Uterus (tissue), 4 donors: ENCODE measurements around the gene SH3BP2. TPM values are rescaled to one million over a fixed set of nuclear protein-coding genes. Genes with fewer than 3 reads are reported as not detected.
A peak's percentile ranks its signal among the peaks of the same experiment; 100 is the strongest.

Experiments used
- DNase-seq, 2 donors: peaks; one replicate each; pipeline ENCODE4 v3.0.0-alpha.2; 2019 to 2020
- H3K27ac ChIP-seq, 2 donors: fragments of 200-600 bp; sonication (generic); 1 replicate in 1 of 2; 2 replicates in 1 of 2; pipeline ENCODE4 v1.5.1; 2016 to 2018
- H3K27me3 ChIP-seq, 2 donors: fragments of 200-600 bp; sonication (generic); one replicate each; pipeline ENCODE4 v1.5.1; 2018 to 2019; ENCODE audit warnings: control low read depth in 1 of 2
- H3K36me3 ChIP-seq, 2 donors: fragments of 200-600 bp; sonication (generic); one replicate each; pipeline ENCODE4 v1.5.1; 2019; ENCODE audit warnings: control low read depth in 1 of 2
- H3K4me1 ChIP-seq, 2 donors: fragments of 200-600 bp; sonication (generic); one replicate each; pipeline ENCODE4 v1.5.1; 2018 to 2019; ENCODE audit warnings: control low read depth in 1 of 2
- H3K4me3 ChIP-seq, 2 donors: fragments of 200-600 bp; sonication (generic); 1 replicate in 1 of 2; 2 replicates in 1 of 2; pipeline ENCODE4 v1.5.1; 2018 to 2019; ENCODE audit warnings: mild to moderate bottlenecking in 1 of 2
- H3K9me3 ChIP-seq, 2 donors: fragments of 200-600 bp; sonication (generic); one replicate each; pipeline ENCODE4 v1.5.1; 2019; ENCODE audit warnings: control low read depth in 1 of 2
- POLR2A ChIP-seq, 2 donors: fragments of 450-650 bp; IDR thresholded peaks; one replicate each; pipeline ENCODE4 v1.6.1; 2016; ENCODE audit warnings: antibody characterized with exemption in 2 of 2, mild to moderate bottlenecking in 1 of 2, moderate library complexity in 1 of 2
- intact Hi-C: fragments of 100-400 bp; cut with DNase I; formaldehyde crosslinking; loops from one replicate; pipeline ENCODE4 v1.15.1; 2023; ENCODE audit warnings: low total_unique reads
- total RNA-seq, 4 donors: library from RNA; depleted of rRNA in 3 of 4; stranded (reverse); fragments of >200 nt in 3 of 4; gene quantifications; one replicate each; pipeline versions ENCODE4 v1.1.0 to v1.2.4, GENCODE V29; 2014 to 2023
- TF ChIP-seq, protein P1 (sequence below), 4 experiments: fragments of 200-600 bp in 2 of 4; fragments of 450-650 bp in 2 of 4; sonication (generic) in 2 of 4; IDR thresholded peaks; one replicate each; pipeline ENCODE4 v1.5.1; 2016 to 2019; ENCODE audit warnings: antibody characterized with exemption in 4 of 4, mild to moderate bottlenecking in 2 of 4, moderate library complexity in 1 of 4
- donor health status: DM: yes; HTN: yes; CAD: no.

SH3BP2 gene
- total RNA-seq, 4 donors from 2014 or later: 6.4 to 50.0 (median 29.3) TPM

DNA sequence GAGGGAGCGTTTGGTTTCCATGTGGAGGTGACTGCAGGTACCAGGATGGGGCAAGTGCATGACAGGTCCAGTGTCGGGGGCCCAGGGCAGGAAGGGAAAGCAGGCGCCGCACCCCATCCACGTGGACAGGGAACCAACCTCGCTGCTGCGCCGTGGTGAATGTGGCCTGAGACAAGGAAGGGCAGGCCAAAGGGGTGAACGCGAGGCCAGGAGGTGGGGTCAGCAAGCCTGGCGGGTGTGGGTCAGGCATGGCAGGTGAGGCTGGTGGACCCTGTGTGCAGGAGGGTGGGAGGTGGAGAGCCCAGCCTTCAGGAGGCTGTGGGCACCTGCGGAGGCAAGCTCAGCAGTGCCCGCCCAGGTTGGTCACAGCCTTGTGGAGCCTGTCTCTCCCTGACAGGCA lies 14.7 kb downstream of the SH3BP2 start:
- no peaks in the 10 kb centered on the region for H3K9me3 ChIP-seq
- intact Hi-C loops: no loop called here
- H3K36me3 ChIP-seq: no peaks in the 10 kb centered on the region
- H3K4me3 ChIP-seq: no peak overlapping the region
- no peak for DNase-seq
- TF ChIP-seq, protein P1, sequence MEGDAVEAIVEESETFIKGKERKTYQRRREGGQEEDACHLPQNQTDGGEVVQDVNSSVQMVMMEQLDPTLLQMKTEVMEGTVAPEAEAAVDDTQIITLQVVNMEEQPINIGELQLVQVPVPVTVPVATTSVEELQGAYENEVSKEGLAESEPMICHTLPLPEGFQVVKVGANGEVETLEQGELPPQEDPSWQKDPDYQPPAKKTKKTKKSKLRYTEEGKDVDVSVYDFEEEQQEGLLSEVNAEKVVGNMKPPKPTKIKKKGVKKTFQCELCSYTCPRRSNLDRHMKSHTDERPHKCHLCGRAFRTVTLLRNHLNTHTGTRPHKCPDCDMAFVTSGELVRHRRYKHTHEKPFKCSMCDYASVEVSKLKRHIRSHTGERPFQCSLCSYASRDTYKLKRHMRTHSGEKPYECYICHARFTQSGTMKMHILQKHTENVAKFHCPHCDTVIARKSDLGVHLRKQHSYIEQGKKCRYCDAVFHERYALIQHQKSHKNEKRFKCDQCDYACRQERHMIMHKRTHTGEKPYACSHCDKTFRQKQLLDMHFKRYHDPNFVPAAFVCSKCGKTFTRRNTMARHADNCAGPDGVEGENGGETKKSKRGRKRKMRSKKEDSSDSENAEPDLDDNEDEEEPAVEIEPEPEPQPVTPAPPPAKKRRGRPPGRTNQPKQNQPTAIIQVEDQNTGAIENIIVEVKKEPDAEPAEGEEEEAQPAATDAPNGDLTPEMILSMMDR (IDR thresholded peaks at IDR 0.05): no peak
- no peak for TF ChIP-seq POLR2A (IDR thresholded peaks at IDR 0.05)
- no peaks in the 10 kb centered on the region for H3K27me3 ChIP-seq
- H3K27ac ChIP-seq: no peak overlapping the region
- peaks cover 0 to 7% of the 10 kb centered on the region in 2 donors for H3K4me1 ChIP-seq

DNA sequence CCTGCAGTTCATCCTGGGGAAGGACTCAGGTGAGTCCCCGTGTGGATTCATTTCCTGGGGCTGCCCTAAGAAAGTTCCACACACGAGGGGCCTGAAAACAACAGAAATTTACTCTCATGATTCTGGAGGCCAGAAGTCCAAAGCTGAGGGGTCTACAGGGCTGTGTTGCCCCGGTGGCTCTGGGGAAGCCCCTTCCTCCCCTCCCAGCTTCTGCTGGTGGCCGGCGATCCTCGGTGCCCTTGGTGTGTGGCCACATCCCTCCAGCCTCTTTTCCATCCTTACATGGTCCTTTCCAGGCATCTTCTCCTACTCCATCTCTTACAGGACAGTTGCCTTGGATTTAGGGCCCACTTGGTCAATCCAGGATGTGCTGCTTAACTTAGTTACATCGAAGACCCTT lies 15.1 kb downstream of the SH3BP2 start:
- Histone ChIP-seq H3K4me3 (no peak overlapping the region), H3K9me3 (no peaks in the 10 kb centered on the region), H3K4me1 (peaks cover 0 to 7% of the 10 kb centered on the region in 2 donors), H3K27ac (no peak overlapping the region), H3K36me3 (no peaks in the 10 kb centered on the region), H3K27me3 (no peaks in the 10 kb centered on the region)
- no peak for DNase-seq
- intact Hi-C loops: no loop called here
- TF ChIP-seq, protein P1 (IDR thresholded peaks at IDR 0.05): no peak
- TF ChIP-seq POLR2A (IDR thresholded peaks at IDR 0.05): no peak

- no peak for DNase-seq
- no peak overlapping the region for H3K4me3 ChIP-seq
- no peak overlapping the region for H3K27ac ChIP-seq
Observed at GRCh38 chr4:2809610-2810180, 16.8 kb downstream of the SH3BP2 start.

DNA sequence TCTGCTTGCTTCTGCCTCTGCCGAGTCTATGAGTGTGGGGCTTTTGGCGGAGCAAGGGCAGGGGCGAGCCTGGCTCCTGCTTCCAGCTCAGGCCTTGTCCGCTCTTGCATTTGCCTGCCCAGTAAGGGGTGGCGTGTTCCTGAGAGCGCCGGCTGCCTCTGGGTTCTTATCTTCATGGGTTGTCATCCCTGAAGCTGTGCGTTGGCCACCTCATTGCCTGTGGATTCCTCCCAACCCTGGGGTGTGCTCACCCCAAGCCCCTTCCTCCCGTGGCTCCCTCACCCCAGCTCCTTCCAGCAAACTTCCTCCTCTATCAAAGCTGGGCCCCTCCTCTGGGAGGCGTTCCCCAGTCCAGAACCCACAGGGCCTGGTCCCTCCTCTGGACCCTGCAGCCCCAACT lies 17.5 kb downstream of the SH3BP2 start:
- Histone ChIP-seq H3K4me1 (peaks cover 0 to 7% of the 10 kb centered on the region in 2 donors), H3K4me3 (no peak overlapping the region)
- TF ChIP-seq, protein P1 (IDR thresholded peaks at IDR 0.05): no peak
- no peak for TF ChIP-seq POLR2A (IDR thresholded peaks at IDR 0.05)

More at GRCh38 chr4:2809610-2810180, 16.8 kb downstream of the SH3BP2 start:
- Histone ChIP-seq H3K27me3 (no peaks in the 10 kb centered on the region), H3K9me3 (no peaks in the 10 kb centered on the region), H3K36me3 (no peaks in the 10 kb centered on the region), H3K4me1 (peaks cover 0 to 7% of the 10 kb centered on the region in 2 donors)
- no peak for TF ChIP-seq POLR2A (IDR thresholded peaks at IDR 0.05)
- TF ChIP-seq, protein P1 (IDR thresholded peaks at IDR 0.05): no peak
- intact Hi-C loops: no loop called here

GRCh38 chr4:2811830-2812611 lies 19.1 kb downstream of the SH3BP2 start:
- H3K27ac ChIP-seq: peak overlapping the region; percentile 35 to 59
- TF ChIP-seq, protein P1 (IDR thresholded peaks at IDR 0.05): no peak
- no peak for TF ChIP-seq POLR2A (IDR thresholded peaks at IDR 0.05)
- DNase-seq: peak in 1 of 2 donors; percentile 52
- H3K4me1 ChIP-seq: peaks cover 0 to 3% of the 10 kb centered on the region in 2 donors
- no peaks in the 10 kb centered on the region for H3K9me3 ChIP-seq
- H3K27me3 ChIP-seq: no peaks in the 10 kb centered on the region
- intact Hi-C loops: no loop called here
- peak overlapping the region; percentile 22 to 26 for H3K4me3 ChIP-seq
- no peaks in the 10 kb centered on the region for H3K36me3 ChIP-seq

More for the DNA sequence above, 17.5 kb downstream of the SH3BP2 start:
- peak overlapping the region; percentile 20 to 35 for H3K27ac ChIP-seq
- intact Hi-C loops: no loop called here
- H3K9me3 ChIP-seq: no peaks in the 10 kb centered on the region
- no peaks in the 10 kb centered on the region for H3K36me3 ChIP-seq
- DNase-seq: no peak
- H3K27me3 ChIP-seq: no peaks in the 10 kb centered on the region
